Astrocyte (in vitro differentiated cells and primary cell): Measurements from ENCODE around the gene RTN1. TPM values are rescaled to one million over a fixed set of nuclear protein-coding genes. Genes with fewer than 3 reads are reported as not detected.

Experiments
- DNase-seq: peaks from one replicate; pipeline ENCODE4 v3.0.0-alpha.2; 2010; ENCODE audit warnings: low read depth
- FAIRE-seq: peaks from 2 replicates; lab custom pipeline; 2011; peaks lifted over from hg19 to GRCh38; lab: Jason Lieb, UNC
- H2AFZ ChIP-seq: 2 replicates; pipeline ENCODE4 v1.6.0; 2012; ENCODE audit warnings: low read depth, low read length, inconsistent platforms
- H3K27ac ChIP-seq: 2 replicates; pipeline ENCODE4 v1.5.1; 2011; ENCODE audit warnings: low read depth, low read length, inconsistent platforms
- H3K27me3 ChIP-seq: 2 replicates; pipeline ENCODE4 v1.6.0; 2011; ENCODE audit warnings: low read length, inconsistent platforms; ENCODE audit not compliant: insufficient read depth
- H3K36me3 ChIP-seq: 2 replicates; pipeline ENCODE4 v1.5.1; 2011; ENCODE audit warnings: low read length, inconsistent platforms; ENCODE audit not compliant: insufficient read depth
- H3K4me1 ChIP-seq: 2 replicates; pipeline ENCODE4 v1.5.1; 2011; ENCODE audit warnings: low read length, inconsistent platforms; ENCODE audit not compliant: insufficient read depth
- H3K4me2 ChIP-seq: 2 replicates; pipeline ENCODE4 v1.6.0; 2012; ENCODE audit warnings: low read length, inconsistent platforms
- H3K4me3 ChIP-seq: 2 replicates; pipeline ENCODE4 v1.5.1; 2011; ENCODE audit warnings: low read depth, mild to moderate bottlenecking, low read length, inconsistent platforms; ENCODE audit not compliant: insufficient read depth
- H3K79me2 ChIP-seq: 2 replicates; pipeline ENCODE4 v1.6.0; 2012; ENCODE audit warnings: mild to moderate bottlenecking, low read length, inconsistent platforms; ENCODE audit not compliant: insufficient read depth
- H3K9ac ChIP-seq: 2 replicates; pipeline ENCODE4 v1.6.0; 2012; ENCODE audit warnings: mild to moderate bottlenecking, low read length, inconsistent platforms
- H3K9me3 ChIP-seq: 2 replicates; pipeline ENCODE4 v1.5.1; 2012; ENCODE audit warnings: low read depth, mild to moderate bottlenecking, low read length, inconsistent platforms; ENCODE audit not compliant: insufficient read depth
- H4K20me1 ChIP-seq: 2 replicates; pipeline ENCODE4 v1.6.0; 2012; ENCODE audit warnings: low read length, inconsistent platforms; ENCODE audit not compliant: insufficient read depth
- H3K27ac Mint-ChIP-seq: one replicate; pipeline ENCODE4 v1.8.0; 2021; ENCODE audit warnings: mild to moderate bottlenecking, mixed read lengths; ENCODE audit not compliant: unreplicated experiment
- H3K27me3 Mint-ChIP-seq: one replicate; pipeline ENCODE4 v1.8.0; 2021; ENCODE audit warnings: low read depth, mixed read lengths; ENCODE audit not compliant: unreplicated experiment
- H3K36me3 Mint-ChIP-seq: one replicate; pipeline ENCODE4 v1.8.0; 2021; ENCODE audit warnings: low read depth, mixed read lengths; ENCODE audit not compliant: unreplicated experiment
- H3K4me1 Mint-ChIP-seq: one replicate; pipeline ENCODE4 v1.8.0; 2021; ENCODE audit warnings: low read depth, mixed read lengths; ENCODE audit not compliant: unreplicated experiment
- H3K4me3 Mint-ChIP-seq: one replicate; pipeline ENCODE4 v1.8.0; 2021; ENCODE audit warnings: mild to moderate bottlenecking, moderate library complexity, mixed read lengths; ENCODE audit not compliant: unreplicated experiment
- H3K9me3 Mint-ChIP-seq: one replicate; pipeline ENCODE4 v1.8.0; 2021; ENCODE audit warnings: mild to moderate bottlenecking, mixed read lengths; ENCODE audit not compliant: unreplicated experiment
- EZH2 ChIP-seq: IDR thresholded peaks from 2 replicates; pipeline ENCODE4 v1.6.1; 2012; ENCODE audit warnings: mild to moderate bottlenecking, low read length, inconsistent platforms; ENCODE audit not compliant: insufficient read depth
- total RNA-seq: library from RNA; stranded (reverse); gene quantifications from 2 replicates; pipeline ENCODE4 v1.2.1, GENCODE V29; 2021
- TF ChIP-seq, protein P1 (sequence below): IDR thresholded peaks from 2 replicates; pipeline ENCODE4 v1.5.1; 2011; ENCODE audit warnings: low read depth, mild to moderate bottlenecking, inconsistent platforms, low read length, moderate library complexity; ENCODE audit not compliant: insufficient read depth

Gene RTN1
- total RNA-seq, 1 donor from 2014 or later = 1.2 TPM

GRCh38 chr14:59826150-59826549, 44.4 kb downstream of the RTN1 start:
- Histone ChIP-seq H3K4me3 (no peak overlapping the region), H3K9ac (no peak overlapping the region), H3K9me3 (no peaks in the 10 kb centered on the region), H3K27ac (no peak overlapping the region), H4K20me1 (no peaks in the 10 kb centered on the region), H3K4me1 (peaks cover 15% of the 10 kb centered on the region), H3K4me2 (no peak overlapping the region), H2AFZ (no peak overlapping the region), H3K79me2 (no peaks in the 10 kb centered on the region), H3K27me3 (no peaks in the 10 kb centered on the region), H3K36me3 (no peaks in the 10 kb centered on the region)
- no peak for DNase-seq
- FAIRE-seq = no peak
- Mint-ChIP-seq H3K27ac (no peak overlapping the region), H3K4me1 (peaks cover 5% of the 10 kb centered on the region), H3K36me3 (no peaks in the 10 kb centered on the region), H3K4me3 (no peak overlapping the region), H3K9me3 (peaks cover 2% of the 10 kb centered on the region), H3K27me3 (no peaks in the 10 kb centered on the region)
- no peak for TF ChIP-seq EZH2
- TF ChIP-seq, protein P1, sequence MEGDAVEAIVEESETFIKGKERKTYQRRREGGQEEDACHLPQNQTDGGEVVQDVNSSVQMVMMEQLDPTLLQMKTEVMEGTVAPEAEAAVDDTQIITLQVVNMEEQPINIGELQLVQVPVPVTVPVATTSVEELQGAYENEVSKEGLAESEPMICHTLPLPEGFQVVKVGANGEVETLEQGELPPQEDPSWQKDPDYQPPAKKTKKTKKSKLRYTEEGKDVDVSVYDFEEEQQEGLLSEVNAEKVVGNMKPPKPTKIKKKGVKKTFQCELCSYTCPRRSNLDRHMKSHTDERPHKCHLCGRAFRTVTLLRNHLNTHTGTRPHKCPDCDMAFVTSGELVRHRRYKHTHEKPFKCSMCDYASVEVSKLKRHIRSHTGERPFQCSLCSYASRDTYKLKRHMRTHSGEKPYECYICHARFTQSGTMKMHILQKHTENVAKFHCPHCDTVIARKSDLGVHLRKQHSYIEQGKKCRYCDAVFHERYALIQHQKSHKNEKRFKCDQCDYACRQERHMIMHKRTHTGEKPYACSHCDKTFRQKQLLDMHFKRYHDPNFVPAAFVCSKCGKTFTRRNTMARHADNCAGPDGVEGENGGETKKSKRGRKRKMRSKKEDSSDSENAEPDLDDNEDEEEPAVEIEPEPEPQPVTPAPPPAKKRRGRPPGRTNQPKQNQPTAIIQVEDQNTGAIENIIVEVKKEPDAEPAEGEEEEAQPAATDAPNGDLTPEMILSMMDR = no peak

DNA sequence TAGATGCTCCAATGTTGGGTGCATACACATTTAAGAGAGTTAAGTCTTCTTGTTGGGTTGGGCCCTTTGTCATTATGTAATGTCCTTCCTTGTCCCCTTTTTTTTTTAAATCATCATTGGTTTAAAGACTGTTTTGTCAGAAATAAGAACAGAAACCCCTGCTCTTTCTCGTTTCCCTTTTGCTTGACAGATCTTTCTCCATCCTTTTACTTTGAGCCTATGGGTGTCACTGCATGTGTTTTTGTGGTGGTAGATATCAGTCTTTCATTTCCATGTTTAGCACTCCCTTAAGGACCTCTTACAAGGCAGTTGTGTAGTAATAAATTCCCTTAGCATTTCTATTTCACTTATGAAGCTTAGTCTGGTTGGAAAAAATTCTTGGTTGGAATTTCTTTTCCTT, 47.4 kb downstream of the RTN1 start:
- no peak for DNase-seq
- no peak for FAIRE-seq
- Histone ChIP-seq H3K27me3 (no peaks in the 10 kb centered on the region), H3K4me2 (no peak overlapping the region), H4K20me1 (no peaks in the 10 kb centered on the region), H3K79me2 (no peaks in the 10 kb centered on the region), H3K9ac (no peak overlapping the region), H3K4me3 (no peak overlapping the region), H2AFZ (no peak overlapping the region), H3K27ac (no peak overlapping the region), H3K4me1 (no peaks in the 10 kb centered on the region), H3K36me3 (no peaks in the 10 kb centered on the region), H3K9me3 (no peaks in the 10 kb centered on the region)
- Mint-ChIP-seq H3K4me3 (no peak overlapping the region), H3K9me3 (peaks cover 2% of the 10 kb centered on the region), H3K4me1 (no peaks in the 10 kb centered on the region), H3K36me3 (no peaks in the 10 kb centered on the region), H3K27ac (no peak overlapping the region), H3K27me3 (no peaks in the 10 kb centered on the region)
- TF ChIP-seq, protein P1 = no peak

DNA sequence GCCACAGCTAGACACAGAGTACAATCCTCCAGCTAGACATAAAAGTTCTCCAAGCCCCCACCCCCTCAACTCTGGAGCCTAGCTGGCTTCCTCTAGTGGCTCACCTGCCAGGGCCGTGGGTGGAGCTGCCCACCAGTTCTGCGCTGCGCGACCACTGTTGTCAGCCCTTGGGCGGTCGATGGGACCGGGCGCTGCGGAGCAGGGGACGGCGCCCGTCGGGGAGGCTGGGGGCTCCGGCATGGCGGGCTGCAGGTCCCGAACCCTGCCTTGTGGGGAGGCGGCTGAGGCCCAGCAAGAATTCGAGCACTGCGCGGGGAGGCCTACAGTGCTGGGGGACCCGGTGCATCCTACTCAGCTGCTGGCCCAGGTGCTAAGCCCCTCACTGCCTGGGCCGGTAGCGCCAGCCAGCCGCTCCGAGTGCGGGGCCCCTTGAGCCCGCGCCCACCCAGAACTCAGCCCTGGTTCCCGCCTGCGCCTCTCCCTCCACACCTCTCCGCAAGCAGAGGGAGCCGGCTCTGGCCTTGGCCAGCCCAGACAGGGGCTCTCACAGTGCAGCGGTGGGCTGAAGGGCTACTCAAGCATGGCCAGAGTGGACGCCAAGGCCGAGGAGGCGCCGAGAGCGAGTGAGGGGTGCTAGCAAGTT, 51.0 kb downstream of the RTN1 start:
- Histone ChIP-seq H3K4me3 (no peak overlapping the region), H3K9ac (no peak overlapping the region), H3K27me3 (no peaks in the 10 kb centered on the region), H3K9me3 (no peaks in the 10 kb centered on the region), H3K4me2 (no peak overlapping the region), H3K79me2 (no peaks in the 10 kb centered on the region), H4K20me1 (no peaks in the 10 kb centered on the region), H3K36me3 (no peaks in the 10 kb centered on the region), H3K4me1 (no peaks in the 10 kb centered on the region), H2AFZ (no peak overlapping the region), H3K27ac (no peak overlapping the region)
- Mint-ChIP-seq H3K4me3 (no peak overlapping the region), H3K27ac (no peak overlapping the region), H3K4me1 (no peaks in the 10 kb centered on the region), H3K9me3 (peaks cover 2% of the 10 kb centered on the region), H3K27me3 (no peaks in the 10 kb centered on the region), H3K36me3 (no peaks in the 10 kb centered on the region)
- no peak for FAIRE-seq
- no peak for DNase-seq
- TF ChIP-seq EZH2 = no peak
- TF ChIP-seq, protein P1 = no peak
